Activated T-helper 2 cell treated with anti-CD3 and anti-CD28 coated beads, Interferon-gamma antibody, Interleukin-2, Interleukin-4, amounts not matched to agents 10 μg/mL and 5 μg/mL and 100 μg/mL, durations not matched to agents 14 hours and 24 hours and 36 hours (primary cell): Measurements from ENCODE around the gene HS3ST4. TPM values are rescaled to one million over a fixed set of nuclear protein-coding genes. Genes with fewer than 3 reads are reported as not detected.

Experiments
- DNase-seq: peaks from one replicate; pipeline ENCODE4 v3.0.0; 2021; ENCODE audit warnings: low spot score
- H3K27ac Mint-ChIP-seq: one replicate; pipeline ENCODE4 v1.8.0; 2021; ENCODE audit warnings: mixed read lengths
- H3K27me3 Mint-ChIP-seq: one replicate; pipeline ENCODE4 v1.8.0; 2021; ENCODE audit warnings: low read depth, mixed read lengths
- H3K36me3 Mint-ChIP-seq: one replicate; pipeline ENCODE4 v1.8.0; 2021; ENCODE audit warnings: low read depth, mixed read lengths
- H3K4me1 Mint-ChIP-seq: one replicate; pipeline ENCODE4 v1.8.0; 2021; ENCODE audit warnings: low read depth, mixed read lengths
- H3K4me3 Mint-ChIP-seq: one replicate; pipeline ENCODE4 v1.8.0; 2021; ENCODE audit warnings: low read depth, mild to moderate bottlenecking, moderate library complexity, mixed read lengths
- H3K9me3 Mint-ChIP-seq: one replicate; pipeline ENCODE4 v1.8.0; 2021; ENCODE audit warnings: mixed read lengths
- intact Hi-C: fragments of 100-400 bp; cut with micrococcal nuclease; formaldehyde crosslinking; loops from one replicate; pipeline ENCODE4 v1.15.1; 2023
- total RNA-seq: library from RNA; stranded (reverse); gene quantifications from 2 replicates; pipeline ENCODE4 v1.2.3, GENCODE V29; 2022

HS3ST4 gene
- total RNA-seq, 1 donor from 2014 or later: not detected

GRCh38 chr16:25707982-25708583 is 16.3 kb downstream of the HS3ST4 start:
- Mint-ChIP-seq H3K4me1 (no peaks in the 10 kb centered on the region), H3K4me3 (no peak overlapping the region), H3K27me3 (peaks cover 8% of the 10 kb centered on the region), H3K36me3 (no peaks in the 10 kb centered on the region), H3K27ac (no peak overlapping the region), H3K9me3 (no peaks in the 10 kb centered on the region)
- DNase-seq: no peak
- intact Hi-C loops: no loop called here

- Mint-ChIP-seq H3K36me3 (no peaks in the 10 kb centered on the region), H3K9me3 (no peaks in the 10 kb centered on the region), H3K27me3 (peaks cover 8% of the 10 kb centered on the region), H3K4me3 (no peak overlapping the region), H3K27ac (no peak overlapping the region), H3K4me1 (no peaks in the 10 kb centered on the region)
- intact Hi-C loops: no loop called here
- no peak for DNase-seq
Measured at GRCh38 chr16:25709213-25709612, 17.5 kb downstream of the HS3ST4 start.

- no peaks in the 10 kb centered on the region for H3K4me1 Mint-ChIP-seq
- no peak overlapping the region for H3K27ac Mint-ChIP-seq
- H3K4me3 Mint-ChIP-seq: no peak overlapping the region
- H3K27me3 Mint-ChIP-seq: peaks cover 6% of the 10 kb centered on the region
- no peaks in the 10 kb centered on the region for H3K9me3 Mint-ChIP-seq
- no peak for DNase-seq
- intact Hi-C loops: no loop called here
- H3K36me3 Mint-ChIP-seq: no peaks in the 10 kb centered on the region
Measured at GRCh38 chr16:25713785-25714570, 22.2 kb downstream of the HS3ST4 start.

- intact Hi-C loops: no loop called here
- no peaks in the 10 kb centered on the region for H3K36me3 Mint-ChIP-seq
- H3K9me3 Mint-ChIP-seq: no peaks in the 10 kb centered on the region
- H3K4me1 Mint-ChIP-seq: no peaks in the 10 kb centered on the region
- no peak overlapping the region for H3K27ac Mint-ChIP-seq
- DNase-seq: no peak
- H3K27me3 Mint-ChIP-seq: no peaks in the 10 kb centered on the region
- no peak overlapping the region for H3K4me3 Mint-ChIP-seq
Measured at GRCh38 chr16:25716186-25716585, 24.4 kb downstream of the HS3ST4 start.

- H3K27ac Mint-ChIP-seq: no peak overlapping the region
- no peak for DNase-seq
- intact Hi-C loops: no loop called here
Measured at GRCh38 chr16:25721439-25721838, 29.7 kb downstream of the HS3ST4 start.

GRCh38 chr16:25726430-25727098 is 34.8 kb downstream of the HS3ST4 start:
- no peak overlapping the region for H3K4me3 Mint-ChIP-seq
- intact Hi-C loops: no loop called here

More at GRCh38 chr16:25721439-25721838, 29.7 kb downstream of the HS3ST4 start:
- Mint-ChIP-seq H3K4me3 (no peak overlapping the region), H3K36me3 (no peaks in the 10 kb centered on the region), H3K27me3 (no peaks in the 10 kb centered on the region), H3K9me3 (no peaks in the 10 kb centered on the region), H3K4me1 (no peaks in the 10 kb centered on the region)

GRCh38 chr16:25729188-25729915 is 37.6 kb downstream of the HS3ST4 start:
- no peak for DNase-seq
- no peaks in the 10 kb centered on the region for H3K27me3 Mint-ChIP-seq
- intact Hi-C loops: no loop called here
- H3K27ac Mint-ChIP-seq: no peak overlapping the region
- no peaks in the 10 kb centered on the region for H3K9me3 Mint-ChIP-seq
- no peaks in the 10 kb centered on the region for H3K36me3 Mint-ChIP-seq
- H3K4me3 Mint-ChIP-seq: no peak overlapping the region
- H3K4me1 Mint-ChIP-seq: no peaks in the 10 kb centered on the region

More at GRCh38 chr16:25726430-25727098, 34.8 kb downstream of the HS3ST4 start:
- no peaks in the 10 kb centered on the region for H3K36me3 Mint-ChIP-seq
- no peaks in the 10 kb centered on the region for H3K9me3 Mint-ChIP-seq
- no peaks in the 10 kb centered on the region for H3K27me3 Mint-ChIP-seq
- no peaks in the 10 kb centered on the region for H3K4me1 Mint-ChIP-seq
- no peak for DNase-seq
- H3K27ac Mint-ChIP-seq: no peak overlapping the region

GRCh38 chr16:25730396-25730795 is 38.6 kb downstream of the HS3ST4 start:
- Mint-ChIP-seq H3K36me3 (no peaks in the 10 kb centered on the region), H3K9me3 (no peaks in the 10 kb centered on the region), H3K4me3 (no peak overlapping the region), H3K27me3 (no peaks in the 10 kb centered on the region), H3K27ac (no peak overlapping the region), H3K4me1 (no peaks in the 10 kb centered on the region)
- intact Hi-C loops: no loop called here
- DNase-seq: no peak

GRCh38 chr16:25734430-25735385 is 42.9 kb downstream of the HS3ST4 start:
- Mint-ChIP-seq H3K9me3 (no peaks in the 10 kb centered on the region), H3K4me3 (no peak overlapping the region), H3K27me3 (no peaks in the 10 kb centered on the region), H3K27ac (no peak overlapping the region), H3K36me3 (no peaks in the 10 kb centered on the region), H3K4me1 (no peaks in the 10 kb centered on the region)
- intact Hi-C loops: no loop called here
- no peak for DNase-seq

GRCh38 chr16:25735645-25736044 is 43.9 kb downstream of the HS3ST4 start:
- H3K9me3 Mint-ChIP-seq: no peaks in the 10 kb centered on the region

GRCh38 chr16:25747160-25747758 is 55.5 kb downstream of the HS3ST4 start:
- H3K4me1 Mint-ChIP-seq: no peaks in the 10 kb centered on the region
- DNase-seq: no peak
- H3K36me3 Mint-ChIP-seq: no peaks in the 10 kb centered on the region
- no peak overlapping the region for H3K4me3 Mint-ChIP-seq
- no peaks in the 10 kb centered on the region for H3K27me3 Mint-ChIP-seq
- H3K9me3 Mint-ChIP-seq: peaks cover 6% of the 10 kb centered on the region
- intact Hi-C loops: no loop called here
- H3K27ac Mint-ChIP-seq: no peak overlapping the region

More at GRCh38 chr16:25735645-25736044, 43.9 kb downstream of the HS3ST4 start:
- Mint-ChIP-seq H3K27ac (no peak overlapping the region), H3K4me1 (no peaks in the 10 kb centered on the region), H3K27me3 (no peaks in the 10 kb centered on the region), H3K4me3 (no peak overlapping the region), H3K36me3 (no peaks in the 10 kb centered on the region)
- intact Hi-C loops: no loop called here
- DNase-seq: no peak
